Adrenal gland (tissue), 12 donors: ENCODE data around the gene CEP170. TPM values are rescaled to one million over a fixed set of nuclear protein-coding genes. Genes with fewer than 3 reads are reported as not detected.

Experiments used
- DNase-seq, 7 donors: peaks; one replicate each; pipeline ENCODE4 v3.0.0-alpha.2; 2019 to 2020
- H3K27ac ChIP-seq, 5 donors: fragments of 200-600 bp; sonication (generic) in 4 of 5; 1 replicate in 3 of 5; 2 replicates in 2 of 5; pipeline versions ENCODE4 v1.5.1 to v1.8.0; 2016 to 2020; ENCODE audit warnings: mild to moderate bottlenecking in 1 of 5
- H3K27me3 ChIP-seq: fragments of 200-600 bp; 2 replicates; pipeline ENCODE4 v1.8.0; 2021
- H3K36me3 ChIP-seq, 2 donors: fragments of 200-600 bp; replicated peaks in 1 of 2; 1 replicate in 1 of 2; 2 replicates in 1 of 2; pipeline versions ENCODE4 v1.5.1 to v1.8.0; 2018 to 2022
- H3K4me1 ChIP-seq, 2 donors: fragments of 200-600 bp; replicated peaks in 1 of 2; 1 replicate in 1 of 2; 2 replicates in 1 of 2; pipeline versions ENCODE4 v1.5.1 to v1.8.0; 2018 to 2021
- H3K4me3 ChIP-seq, 4 donors: fragments of 200-600 bp; sonication (generic) in 3 of 4; one replicate each; pipeline ENCODE4 v1.5.1; 2016 to 2018
- H3K9me3 ChIP-seq, 3 donors: fragments of 200-600 bp; sonication (generic) in 1 of 3; replicated peaks in 1 of 3; 1 replicate in 2 of 3; 2 replicates in 1 of 3; pipeline versions ENCODE4 v1.5.1 to v1.8.0; 2016 to 2021
- CTCF ChIP-seq, 6 experiments: fragments of 450-650 bp in 4 of 6; fragments of 200-600 bp in 2 of 6; sonication (generic) in 1 of 6; IDR thresholded peaks; 1 replicate in 5 of 6; 2 replicates in 1 of 6; pipeline versions ENCODE4 v1.5.1 to v1.8.0; 2016 to 2021; ENCODE audit warnings: antibody characterized with exemption in 6 of 6, mild to moderate bottlenecking in 2 of 6, moderate library complexity in 1 of 6
- POLR2A ChIP-seq, 2 donors: fragments of 450-650 bp; IDR thresholded peaks; one replicate each; pipeline ENCODE4 v1.6.1; 2017; ENCODE audit warnings: antibody characterized with exemption in 2 of 2, mild to moderate bottlenecking in 2 of 2, moderate library complexity in 1 of 2
- WGBS, 4 donors: extraction: QIAGEN DNeasy Blood & Tissue Kit in 2 of 4; methylation state at CpG; one replicate each; pipeline versions ENCODE4 v1.1.5 to v1.1.7; 2013 to 2017; 5-methylcytosine and 5-hydroxymethylcytosine counted together
- intact Hi-C, 2 donors: fragments of 100-400 bp; cut with DNase I; formaldehyde crosslinking; loops; one replicate each; pipeline versions ENCODE4 v1.14.1 to v1.15.0; 2022 to 2023
- polyA plus RNA-seq, 3 donors: library from polyadenylated mRNA; stranded (reverse); fragments of 200-250 nt in 2 of 3; fragments of 350-450 nt in 1 of 3; fragmentation: Illumina TruSeq in 1 of 3; extraction: RNeasy Lipid Tissue Mini Kit (QIAGEN cat#74804) in 1 of 3; gene quantifications; one replicate each; pipeline ENCODE4 v1.2.3, GENCODE V29; 2013 to 2014
- total RNA-seq, 9 donors: library from RNA; depleted of rRNA in 4 of 9; stranded (reverse); fragments of >200 nt in 4 of 9; fragments of 120-200 nt in 1 of 9; fragmentation: NEBNext Ultra II Directional in 1 of 9; extraction: Animal tissue kit (Norgen Biotek cat#: 25700) in 1 of 9; gene quantifications; one replicate each; pipeline versions ENCODE4 v1.1.0 to v1.2.4, GENCODE V29; 2013 to 2023
- donor health status: healthy with polysubstance abuse.
- donor health status: Bipolar disorder and iron deficiency.
- donor health status: DM: yes; HTN: yes; CAD: no.
- donor health status: DM: no; HTN: no; CAD: no.
- donor health status: DM: no; HTN: no; CAD: no.
- donor health status: DM: yes; HTN: yes; CAD: no.

CEP170 gene
- total and polyA plus RNA-seq, 12 donors, result 15.5 to 56.2 (median 35.9) TPM

DNA sequence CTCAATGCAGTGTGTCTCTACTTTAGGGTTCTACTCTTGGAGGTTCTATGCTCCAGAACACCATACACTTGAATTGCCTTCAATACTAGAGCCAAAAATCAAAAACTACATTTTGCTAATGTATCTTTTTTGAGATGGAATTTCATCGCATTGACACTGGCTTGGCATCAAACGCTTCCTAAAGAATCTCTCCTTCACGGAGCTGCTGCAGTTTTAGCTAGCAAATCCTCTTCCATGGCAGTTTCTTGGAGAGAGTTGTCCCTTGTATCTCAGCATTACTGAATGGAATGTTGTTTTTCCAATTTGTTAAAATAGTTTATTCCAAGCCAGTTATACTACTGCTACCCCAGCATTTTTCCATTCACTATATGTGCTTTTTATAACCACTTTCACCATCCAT lies 18.4 kb upstream of the CEP170 start:
- Histone ChIP-seq H3K9me3 (no peaks in the 10 kb centered on the region), H3K27ac (no peak overlapping the region), H3K36me3 (peaks cover 0 to 17% of the 10 kb centered on the region in 2 donors), H3K27me3 (no peaks in the 10 kb centered on the region), H3K4me3 (no peak overlapping the region), H3K4me1 (peaks cover 8 to 24% of the 10 kb centered on the region in 2 donors)
- TF ChIP-seq POLR2A (IDR thresholded peaks at IDR 0.05), result no peak
- TF ChIP-seq CTCF (IDR thresholded peaks at IDR 0.05), result no peak
- WGBS, 4 donors, result 75 to 85% (median 78%) methylated on average over 3 of the region's 3 CpGs
- no peak for DNase-seq
- intact Hi-C loops, result no loop called here

GRCh38 chr1:243272401-243272800 lies 17.3 kb upstream of the CEP170 start:
- no peak for TF ChIP-seq POLR2A (IDR thresholded peaks at IDR 0.05)
- TF ChIP-seq CTCF (IDR thresholded peaks at IDR 0.05), result no peak
- Histone ChIP-seq H3K4me3 (no peak overlapping the region), H3K36me3 (peaks cover 0 to 17% of the 10 kb centered on the region in 2 donors), H3K27me3 (no peaks in the 10 kb centered on the region), H3K9me3 (no peaks in the 10 kb centered on the region), H3K27ac (no peak overlapping the region), H3K4me1 (peaks cover 8 to 34% of the 10 kb centered on the region in 2 donors)
- intact Hi-C loops, result no loop called here
- DNase-seq, result no peak

DNA sequence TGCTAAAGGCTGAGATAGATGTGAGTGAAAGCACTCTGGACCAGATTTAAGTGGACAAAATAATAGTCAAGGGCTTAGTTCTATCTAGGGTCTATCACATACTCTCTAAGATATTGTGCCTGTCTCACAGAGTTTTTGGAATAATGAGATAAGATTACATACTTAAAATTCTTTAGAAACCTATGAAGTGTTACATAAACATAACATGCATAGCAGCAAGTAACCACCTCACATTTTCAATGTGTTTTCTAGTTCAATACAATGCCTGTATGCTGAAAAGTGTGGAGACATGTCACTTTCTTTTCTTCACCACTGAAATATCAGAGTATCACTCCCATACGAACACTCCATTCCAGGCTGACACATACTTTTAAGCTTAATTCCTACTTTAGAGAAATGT lies 16.9 kb upstream of the CEP170 start:
- TF ChIP-seq POLR2A (IDR thresholded peaks at IDR 0.05), result no peak
- TF ChIP-seq CTCF (IDR thresholded peaks at IDR 0.05), result no peak
- peaks cover 0 to 13% of the 10 kb centered on the region in 2 donors for H3K36me3 ChIP-seq
- H3K4me1 ChIP-seq, result peaks cover 8 to 34% of the 10 kb centered on the region in 2 donors
- H3K4me3 ChIP-seq, result no peak overlapping the region
- H3K27ac ChIP-seq, result no peak overlapping the region
- no peaks in the 10 kb centered on the region for H3K9me3 ChIP-seq
- no peaks in the 10 kb centered on the region for H3K27me3 ChIP-seq
- DNase-seq, result no peak
- 86 to 98% (median 93%) methylated on average over 1 of the region's 1 CpG for WGBS, 4 donors
- intact Hi-C loops, result no loop called here

DNA sequence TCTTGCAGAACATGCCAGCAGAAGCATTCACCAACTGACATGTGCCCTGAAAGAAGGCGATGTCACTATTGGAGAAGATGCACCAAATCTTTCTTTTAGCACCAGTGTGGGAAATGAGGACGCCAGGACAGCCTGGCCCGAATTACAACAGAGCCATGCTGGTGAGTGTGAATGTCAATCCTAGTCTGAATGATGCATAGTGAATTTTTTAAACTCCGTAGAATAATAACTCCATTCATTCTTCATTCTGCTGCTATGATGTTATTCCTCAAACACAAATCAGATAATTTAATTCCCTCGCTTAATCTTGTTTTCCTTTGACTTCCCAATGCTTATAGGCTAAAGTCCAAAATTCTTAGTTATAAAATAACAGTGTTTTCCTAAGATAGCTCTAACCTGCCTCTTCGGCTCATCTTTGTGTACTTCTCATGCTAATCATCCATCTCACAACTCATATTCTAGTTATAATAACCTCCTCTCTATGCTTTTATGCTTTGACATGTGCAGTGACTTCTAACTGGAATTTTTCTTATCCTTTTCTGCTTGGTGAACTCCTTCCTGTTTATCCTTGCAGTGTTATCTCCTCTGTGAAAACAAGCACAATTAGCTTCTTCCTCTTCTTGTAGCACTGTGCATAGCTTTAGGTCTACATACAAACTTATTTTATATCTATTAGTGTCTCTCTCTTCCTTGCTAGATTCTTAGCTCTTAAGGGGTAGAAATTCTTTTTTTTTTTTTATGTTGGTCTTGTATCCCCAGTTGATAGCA lies 15.2 kb upstream of the CEP170 start:
- Histone ChIP-seq H3K4me3 (no peak overlapping the region), H3K36me3 (peaks cover 0 to 6% of the 10 kb centered on the region in 2 donors), H3K4me1 (peaks cover 8 to 35% of the 10 kb centered on the region in 2 donors), H3K9me3 (no peaks in the 10 kb centered on the region), H3K27ac (peak overlapping the region in 2 of 5 donors; percentile 19 to 62), H3K27me3 (no peaks in the 10 kb centered on the region)
- TF ChIP-seq CTCF (IDR thresholded peaks at IDR 0.05) (no peak), POLR2A (IDR thresholded peaks at IDR 0.05) (no peak)
- no peak for DNase-seq
- 74 to 85% (median 82%) methylated on average over 6 of the region's 6 CpGs for WGBS, 4 donors
- intact Hi-C loops, result no loop called here
